SIG-M5 (cell line): ENCODE measurements around the gene NIPSNAP2.
"Not testable (repeated sequence)": the region's sequence is repeated elsewhere in the genome, so short reads cannot be mapped to it uniquely, and the experiment has no call there.

Experiments
- DNase-seq: peaks from one replicate; lab custom pipeline; 2025; lab: John Stamatoyannopoulos, UW

Gene NIPSNAP2

DNA sequence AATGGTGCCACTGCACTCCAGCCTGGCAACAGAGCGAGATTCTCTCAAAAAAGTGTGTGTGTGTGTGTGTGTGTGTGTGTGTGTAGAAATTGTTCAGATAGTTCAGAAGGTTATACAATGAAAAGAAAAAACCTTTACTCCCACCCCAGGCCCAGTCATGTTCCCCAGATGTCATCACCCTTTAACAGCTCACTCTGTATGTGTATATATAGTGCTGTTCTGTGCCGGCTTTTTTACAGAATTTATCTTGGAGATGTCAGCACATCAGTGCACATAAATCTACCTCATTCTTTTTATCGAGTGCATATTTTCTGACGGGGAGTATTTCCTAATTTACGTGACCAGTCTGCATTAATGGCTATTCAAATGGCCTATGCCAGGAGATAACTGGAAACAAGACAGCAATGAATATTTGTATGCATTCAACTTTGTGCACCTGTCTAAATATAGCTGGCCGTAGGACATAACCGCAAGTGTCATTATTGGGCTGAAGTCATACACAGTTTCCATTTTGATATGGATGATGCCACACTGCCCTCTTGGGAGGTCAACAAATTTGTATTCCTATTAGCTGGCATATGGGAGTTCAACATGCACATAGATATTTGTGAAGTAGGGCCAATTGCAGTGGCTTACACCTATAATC is 11.7 kb downstream of the NIPSNAP2 start:
- DNase-seq, result no peak

DNA sequence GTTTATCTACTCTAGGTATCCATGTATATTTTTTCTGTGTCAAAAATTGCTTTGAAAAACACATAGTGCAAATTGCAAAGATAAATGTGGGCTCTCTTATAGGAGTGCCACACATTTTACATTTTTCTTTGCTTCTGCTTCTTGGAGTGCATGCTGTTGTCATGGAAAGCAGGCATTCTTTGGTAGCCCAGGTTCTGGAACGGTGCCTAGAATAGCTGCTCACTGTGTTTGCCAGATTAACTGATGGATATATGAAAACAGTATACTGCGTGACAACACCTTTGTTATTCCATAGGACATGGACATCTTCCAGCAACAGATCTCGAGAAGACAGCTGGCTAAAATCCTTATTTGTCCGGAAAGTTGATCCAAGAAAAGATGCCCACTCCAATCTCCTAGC is 13.4 kb downstream of the NIPSNAP2 start:
- no peak for DNase-seq

DNA sequence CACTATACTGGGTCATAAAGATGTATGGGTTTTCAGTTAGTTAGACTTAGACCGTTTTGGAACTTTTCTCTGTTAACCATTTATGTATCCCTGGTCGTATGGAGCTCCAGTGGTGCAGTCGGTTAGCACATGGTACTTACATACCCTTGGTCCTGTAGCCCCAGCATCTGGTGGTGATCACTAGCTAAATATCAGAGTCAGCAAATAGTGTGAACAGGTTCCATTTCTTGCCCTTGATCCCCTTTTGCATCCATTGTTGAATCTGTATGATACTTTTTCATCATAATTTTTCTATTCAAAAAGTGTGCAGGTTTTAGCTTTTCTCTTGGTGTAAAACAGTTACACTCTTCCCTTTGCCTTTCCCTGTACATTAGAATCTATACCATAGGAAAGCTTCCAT is 15.9 kb downstream of the NIPSNAP2 start:
- DNase-seq, result no peak

DNA sequence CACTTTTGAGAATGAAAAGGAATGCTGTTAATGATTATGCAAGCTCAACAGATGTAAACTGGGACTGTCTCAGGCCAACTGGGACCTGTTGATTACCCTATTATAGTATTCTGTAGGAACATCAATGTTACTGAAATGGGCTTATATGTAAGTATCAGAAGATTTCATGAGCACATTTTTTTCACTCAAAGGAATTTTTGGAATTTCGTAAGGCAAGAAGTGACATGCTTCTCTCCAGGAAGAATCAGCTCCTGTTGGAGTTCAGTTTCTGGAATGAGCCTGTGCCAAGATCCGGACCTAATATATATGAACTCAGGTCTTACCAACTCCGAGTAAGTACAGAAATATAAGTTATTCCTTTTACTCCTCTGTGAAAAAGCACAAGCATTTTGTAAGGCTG is 19.2 kb downstream of the NIPSNAP2 start:
- no peak for DNase-seq

DNA sequence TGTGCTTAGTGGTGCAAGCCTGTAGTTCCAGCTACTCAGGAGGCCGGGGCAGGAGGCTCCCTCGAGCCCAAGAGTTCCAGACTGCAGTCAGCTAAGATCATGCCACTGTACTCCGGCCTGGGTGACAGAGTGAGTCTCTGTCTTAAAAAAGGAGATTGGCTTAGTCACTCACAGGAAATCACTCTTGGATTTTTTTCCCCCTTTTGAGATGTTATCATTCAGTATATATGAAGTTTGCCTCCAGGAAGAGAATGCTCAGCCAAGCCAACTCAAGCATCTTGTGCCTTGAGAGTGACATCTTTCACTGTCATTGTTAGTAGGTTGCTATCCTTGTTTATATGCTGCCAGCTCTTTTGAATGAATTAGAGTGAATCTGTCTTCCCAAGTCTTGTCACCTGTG is 28.0 kb downstream of the NIPSNAP2 start:
- no peak for DNase-seq

DNA sequence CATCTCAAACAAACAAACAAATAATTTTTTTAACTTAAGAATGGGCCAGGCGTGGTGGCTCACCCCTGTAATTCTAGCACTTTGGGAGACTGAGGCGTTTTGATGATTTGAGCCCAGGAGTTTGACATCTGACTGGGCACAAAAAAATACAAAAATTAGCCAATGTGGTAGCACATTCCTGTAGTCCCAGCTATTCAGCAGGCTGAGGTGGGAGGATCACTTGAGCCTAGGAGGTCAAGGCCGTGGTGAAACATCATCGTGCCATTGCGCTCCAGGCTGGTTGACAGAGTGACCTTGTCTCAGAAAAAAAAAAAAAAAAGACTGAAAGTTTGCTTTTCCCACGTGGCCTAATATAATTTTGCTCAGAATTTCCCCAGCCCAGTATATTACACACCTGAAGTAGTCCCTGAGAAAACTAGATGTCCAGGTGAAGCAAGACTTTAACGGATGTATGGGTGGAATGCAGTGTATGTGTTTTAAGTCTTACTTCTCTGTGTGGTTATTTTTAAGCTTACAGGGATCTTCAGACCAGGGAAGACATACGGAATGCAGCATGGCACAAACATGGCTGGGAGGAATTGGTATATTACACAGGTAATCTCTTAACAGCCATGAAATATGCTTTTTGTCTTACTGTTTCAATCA is 32.6 kb downstream of the NIPSNAP2 start:
- DNase-seq, result no peak

DNA sequence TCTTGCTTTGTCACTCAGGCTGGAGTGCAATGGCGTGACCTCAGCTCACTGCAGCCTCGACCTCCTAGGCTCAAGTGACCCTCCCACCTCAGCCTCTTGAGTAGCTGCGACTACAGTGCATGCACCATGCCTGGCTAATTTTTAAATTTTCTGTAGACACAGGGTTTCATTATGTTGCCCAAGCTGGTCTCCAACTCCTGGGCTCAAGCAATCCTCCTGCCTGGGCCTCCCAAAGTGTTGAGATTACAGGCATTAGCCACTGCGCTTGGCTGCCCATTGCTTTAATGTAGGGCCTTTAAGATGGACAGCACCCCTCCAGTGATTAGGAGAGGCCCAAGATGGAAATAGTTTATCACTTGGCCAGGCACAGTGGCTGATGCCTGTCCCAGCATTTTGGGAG is 39.4 kb downstream of the NIPSNAP2 start:
- no peak for DNase-seq

DNA sequence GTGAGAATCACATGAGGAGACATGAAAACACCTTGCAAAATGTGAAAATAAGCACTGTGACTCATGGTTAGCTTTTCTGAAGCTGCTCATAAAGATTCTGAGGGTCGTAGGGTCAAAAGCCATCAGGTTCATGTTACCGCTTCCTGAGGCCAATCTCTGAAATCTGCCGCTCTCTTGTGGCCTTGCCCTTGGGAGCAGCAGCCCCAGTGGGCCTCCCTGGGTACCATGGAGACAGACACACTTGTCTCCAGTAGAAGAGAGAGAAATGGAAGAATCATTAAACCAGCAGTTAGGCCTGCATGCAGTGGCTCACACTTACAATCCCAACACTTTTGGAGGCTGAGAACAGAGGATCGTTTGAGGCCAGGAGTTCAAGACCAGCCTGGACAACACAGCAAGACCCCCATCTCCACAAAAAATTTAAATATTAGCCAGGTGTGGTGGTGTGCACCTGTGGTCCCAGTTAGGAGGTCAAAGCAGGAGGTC is 42.8 kb downstream of the NIPSNAP2 start:
- DNase-seq, result no peak

DNA sequence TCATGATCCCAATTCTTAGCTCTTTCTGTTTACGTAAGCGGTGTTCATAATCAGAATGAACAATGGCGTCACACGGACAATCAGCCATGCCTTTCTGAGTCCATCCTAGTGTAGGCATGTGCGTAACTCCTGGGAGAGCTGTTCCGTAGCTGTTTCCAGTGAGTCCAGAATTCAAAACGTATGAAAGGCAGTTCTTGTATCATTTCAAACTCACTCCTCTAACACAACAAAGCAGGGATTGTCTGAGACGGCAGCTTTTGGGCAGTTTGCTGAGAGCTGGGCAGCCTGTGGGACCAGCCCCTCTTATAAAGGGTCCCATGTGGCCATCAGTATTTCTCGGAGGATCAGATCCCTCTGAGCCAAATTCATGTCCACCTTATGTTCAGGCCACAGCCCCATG is 43.5 kb downstream of the NIPSNAP2 start:
- DNase-seq, result no peak

DNA sequence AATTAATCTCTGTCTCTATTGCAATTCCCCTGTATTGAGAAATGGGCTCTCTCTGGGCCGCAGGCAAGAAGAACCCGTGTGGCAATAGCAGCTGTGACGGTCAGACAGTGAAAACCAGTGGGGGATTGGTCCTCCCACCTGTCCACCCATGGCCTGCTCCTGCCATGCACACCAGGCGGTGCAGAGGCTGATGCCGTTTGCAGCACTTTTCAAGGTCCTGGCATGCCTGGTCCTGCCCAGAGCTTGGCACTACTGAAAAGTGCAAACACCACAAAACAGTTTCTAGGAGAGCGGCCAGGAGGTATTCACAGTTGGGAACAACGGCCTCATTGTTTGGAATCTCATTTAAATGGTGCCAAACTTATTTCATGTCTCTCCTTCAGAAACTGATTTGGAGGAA is 45.3 kb downstream of the NIPSNAP2 start:
- DNase-seq, result no peak

DNA sequence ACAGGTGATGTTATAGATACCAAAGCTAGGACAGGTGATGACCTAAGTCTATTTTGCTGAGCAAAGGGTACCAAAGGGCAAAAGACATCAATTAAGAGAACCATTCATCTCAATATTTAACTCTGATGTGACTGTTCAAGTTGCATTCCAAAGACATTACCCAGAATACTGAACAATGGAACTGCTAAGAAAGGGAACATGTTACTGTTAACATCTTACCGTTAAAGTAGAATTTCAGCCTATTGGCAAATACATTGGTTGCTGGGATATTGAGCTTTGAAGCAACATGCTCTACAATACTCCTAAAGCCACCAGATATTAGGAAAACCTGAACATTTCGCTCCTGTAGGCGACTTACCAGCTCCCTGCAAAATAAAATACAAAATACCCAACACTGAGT is 52.6 kb downstream of the NIPSNAP2 start:
- not testable (repeated sequence) for DNase-seq

DNA sequence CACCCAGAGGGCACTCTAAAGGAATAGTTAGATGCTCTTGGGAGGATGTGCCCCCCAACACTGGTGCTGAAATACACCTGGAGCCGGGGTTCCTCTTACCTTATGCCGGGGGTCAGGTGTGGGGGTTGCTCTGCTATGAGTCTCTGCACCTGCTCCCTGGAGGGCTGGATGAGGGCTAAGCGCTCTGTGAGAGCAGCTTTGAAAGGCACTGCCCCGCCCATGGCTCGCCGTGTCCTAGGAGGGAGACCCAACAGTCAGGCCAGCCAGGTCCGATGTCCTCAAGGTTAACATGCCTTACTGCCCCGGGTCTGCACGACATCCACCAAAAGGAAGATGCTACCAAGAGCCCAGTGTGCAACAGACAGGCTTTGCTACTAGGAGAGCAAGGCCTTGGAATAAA is 55.1 kb downstream of the NIPSNAP2 start:
- no peak for DNase-seq

DNA sequence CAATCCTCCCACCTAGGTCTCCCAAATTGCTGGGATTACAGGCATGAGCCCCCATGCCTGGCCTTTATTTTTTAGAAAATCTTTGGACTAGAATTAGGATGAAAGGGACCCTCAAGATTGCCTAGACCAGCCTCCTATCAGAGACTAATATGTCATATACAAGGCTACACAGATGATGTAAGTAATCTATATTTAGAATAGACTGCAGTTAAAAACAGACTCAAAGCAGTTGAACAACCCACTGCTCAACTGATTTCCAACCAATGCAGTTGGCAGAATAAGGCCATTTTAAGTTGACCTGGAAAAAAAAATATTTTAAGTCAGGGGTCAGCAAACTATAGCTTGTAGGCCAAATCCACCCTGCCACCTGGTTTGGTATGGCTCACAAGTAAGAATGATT is 59.1 kb downstream of the NIPSNAP2 start:
- no peak for DNase-seq

DNA sequence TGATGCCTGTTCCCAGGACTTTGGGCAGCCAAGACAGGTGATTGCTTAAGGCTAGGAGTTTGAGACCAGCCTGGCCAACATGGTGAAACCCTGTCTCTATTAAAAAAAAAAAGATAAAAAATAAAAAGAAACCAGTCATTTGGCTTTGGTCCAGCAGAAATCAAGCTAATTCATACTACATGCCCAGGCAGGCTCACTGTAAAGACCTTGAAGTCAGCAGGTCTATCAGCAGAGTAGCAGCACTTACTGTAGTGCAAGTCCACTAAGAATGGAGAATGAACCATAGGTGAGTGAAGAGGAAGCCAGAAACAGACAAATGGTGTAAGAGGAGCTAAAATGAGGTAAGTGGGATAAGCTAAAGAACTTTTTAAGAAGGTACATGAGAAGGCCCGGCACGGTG is 62.2 kb downstream of the NIPSNAP2 start:
- no peak for DNase-seq

DNA sequence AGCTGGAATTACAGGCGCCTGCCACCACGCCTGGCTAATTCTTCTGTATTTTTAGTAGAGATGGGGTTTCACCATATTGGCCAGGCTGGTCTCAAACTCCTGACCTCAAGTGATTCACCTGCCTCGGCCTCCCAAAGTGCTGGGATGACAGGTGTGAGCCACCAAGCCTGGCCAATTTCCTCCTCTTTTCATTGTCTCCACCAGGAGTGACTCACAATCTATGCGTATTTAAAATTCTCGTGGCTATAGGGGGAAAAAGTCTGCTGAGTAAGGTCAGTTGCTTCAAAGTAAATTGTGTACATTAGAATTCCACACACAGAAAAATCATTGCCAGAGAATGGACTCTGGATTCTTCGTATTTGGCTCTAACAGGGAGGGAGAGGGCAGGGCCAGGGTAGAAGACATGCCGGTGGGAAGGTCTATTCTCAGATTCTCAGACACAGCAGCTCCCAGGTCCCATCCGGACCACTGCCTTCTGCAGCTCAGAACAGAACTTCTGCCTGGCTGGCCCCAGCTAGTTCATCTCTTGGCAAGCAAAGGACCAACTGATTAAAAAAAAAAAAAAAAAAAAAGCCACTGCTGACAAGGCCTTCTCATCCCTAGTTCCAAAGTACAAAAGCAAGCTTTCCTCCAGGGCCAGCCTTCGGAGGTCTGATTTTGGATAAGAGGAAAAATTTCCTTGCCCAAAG is 64.7 kb downstream of the NIPSNAP2 start:
- no peak for DNase-seq

DNA sequence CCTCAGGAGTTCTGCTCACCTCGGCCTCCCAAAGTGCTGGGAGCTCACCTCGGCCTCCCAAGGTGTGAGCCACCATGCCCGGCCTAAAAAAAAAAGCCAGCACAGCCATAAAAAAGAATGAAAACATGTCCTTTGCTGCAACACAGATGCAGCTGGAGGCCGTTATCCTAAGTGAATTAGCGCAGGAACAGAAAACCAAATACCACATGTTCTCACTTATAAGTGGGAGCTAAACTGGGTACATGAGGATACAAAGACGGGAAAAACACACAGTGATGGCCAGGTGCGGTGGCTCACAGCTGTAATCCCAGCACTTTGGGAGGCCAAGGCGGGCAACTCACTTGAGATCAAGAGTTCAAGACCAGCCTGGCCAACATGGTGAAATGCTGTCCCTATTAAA is 66.0 kb downstream of the NIPSNAP2 start:
- no peak for DNase-seq

DNA sequence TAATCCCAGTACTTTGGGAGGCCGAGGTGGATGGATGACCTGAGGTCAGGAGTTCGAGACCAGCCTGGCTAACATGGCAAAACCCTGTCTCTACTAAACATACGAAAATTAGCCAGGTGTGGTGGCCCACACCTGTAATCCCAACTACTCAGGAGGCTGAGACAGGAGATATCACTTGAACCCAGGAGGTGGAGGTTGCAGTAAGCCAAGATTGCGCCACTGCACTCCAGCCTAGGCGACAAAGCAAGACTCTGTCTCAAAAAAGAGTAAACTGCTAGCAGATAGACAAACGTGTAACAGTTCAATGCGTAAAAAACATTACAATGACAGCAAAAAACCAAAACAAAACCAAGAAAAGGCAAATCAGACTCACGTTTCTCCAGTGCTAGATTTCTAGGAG is 67.2 kb downstream of the NIPSNAP2 start:
- DNase-seq, result not testable (repeated sequence)

DNA sequence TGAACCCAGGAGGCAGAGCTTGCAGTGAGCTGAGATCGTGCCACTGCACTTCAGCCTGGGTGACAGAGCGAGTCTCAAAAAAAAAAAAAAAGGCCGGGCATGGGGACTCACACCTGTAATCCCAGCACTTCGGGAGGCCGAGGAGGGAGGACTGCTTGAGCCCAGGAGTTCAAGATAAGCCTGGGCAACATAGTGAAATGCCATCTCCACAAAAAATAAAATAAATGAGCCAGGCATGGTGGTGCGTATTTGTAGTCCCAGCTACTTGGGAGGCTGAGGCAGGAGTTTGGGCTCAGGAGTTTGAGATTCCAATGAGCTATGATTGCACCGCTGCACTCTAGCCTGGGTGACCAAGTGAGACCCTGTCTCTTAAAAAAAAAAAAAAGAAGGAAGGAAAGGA is 68.2 kb downstream of the NIPSNAP2 start:
- DNase-seq, result not testable (repeated sequence)

DNA sequence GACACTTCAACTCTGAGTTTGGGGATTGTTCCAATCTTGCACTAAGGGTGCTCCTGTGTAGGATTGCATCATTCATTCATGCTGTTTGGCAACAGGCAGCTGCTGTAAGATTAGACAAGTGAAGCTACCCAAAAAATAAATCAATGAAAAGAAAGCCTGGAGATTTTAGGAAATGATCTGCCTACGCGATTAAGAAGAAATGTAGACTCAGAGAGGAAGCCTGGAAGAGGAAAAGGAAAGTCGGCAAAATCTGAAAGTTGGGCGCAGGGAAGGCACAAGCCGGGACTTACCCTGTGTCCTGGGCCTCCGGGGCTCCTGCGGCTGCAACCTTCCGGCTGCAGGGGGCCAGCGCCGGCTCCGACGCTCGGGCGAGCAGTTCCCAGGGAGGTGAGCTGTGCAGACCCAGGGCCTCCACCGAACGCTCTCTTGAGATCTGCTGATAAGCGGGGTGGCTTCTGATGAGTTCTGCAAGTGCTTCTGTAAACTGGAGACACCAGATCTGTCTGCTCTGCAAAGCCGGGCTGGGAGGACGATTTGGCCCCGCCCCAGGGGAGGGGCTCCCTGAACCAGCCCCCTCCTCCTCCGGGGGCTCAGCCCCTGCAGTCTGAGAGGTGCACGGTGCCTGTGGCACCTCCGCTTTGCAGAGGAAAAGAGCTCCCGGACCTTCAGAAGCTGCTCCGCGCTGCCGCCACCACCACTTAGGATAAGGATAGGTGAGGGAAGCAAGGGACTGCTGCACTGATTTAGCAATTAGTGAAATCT is 69.5 kb downstream of the NIPSNAP2 start:
- DNase-seq, result peak; percentile 62

DNA sequence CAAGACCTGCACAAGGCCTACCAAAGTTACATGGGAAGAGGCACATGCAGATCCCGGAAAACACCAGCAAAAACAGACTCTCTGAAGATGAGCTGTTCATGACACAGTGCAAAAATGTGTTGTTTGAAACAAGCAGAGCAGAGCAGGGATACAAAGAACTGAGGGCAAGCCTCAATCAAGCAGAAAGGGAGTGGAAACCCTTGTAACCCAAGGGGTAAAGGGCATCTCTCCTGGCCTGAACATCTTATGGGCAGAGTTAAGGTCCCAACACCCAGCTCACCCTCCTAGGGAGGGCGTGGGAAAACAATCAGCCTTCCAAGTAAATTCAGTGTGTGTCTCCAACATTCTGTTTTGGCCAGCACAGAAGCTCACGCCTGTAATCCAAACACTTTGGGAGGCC is 76.3 kb downstream of the NIPSNAP2 start:
- DNase-seq, result no peak

DNA sequence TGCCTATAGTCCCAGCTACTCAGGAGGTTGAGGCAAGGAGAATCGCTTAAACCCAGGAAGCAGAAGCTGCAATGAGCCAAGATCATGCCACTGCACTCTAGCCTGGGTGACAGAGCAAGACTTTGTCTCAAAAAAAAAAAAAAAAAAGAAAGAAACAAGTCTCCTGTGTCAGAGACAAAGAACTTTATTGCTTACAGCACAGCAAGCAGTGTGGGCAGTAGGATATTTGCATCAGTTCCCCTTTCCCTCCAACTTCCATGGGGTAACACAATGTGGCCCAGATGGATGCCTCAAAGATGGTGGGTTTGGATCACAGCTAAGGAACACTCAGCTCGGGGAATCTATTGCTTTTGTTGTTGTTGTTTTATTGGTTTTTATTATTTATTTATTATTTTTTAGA is 81.4 kb downstream of the NIPSNAP2 start:
- not testable (repeated sequence) for DNase-seq

DNA sequence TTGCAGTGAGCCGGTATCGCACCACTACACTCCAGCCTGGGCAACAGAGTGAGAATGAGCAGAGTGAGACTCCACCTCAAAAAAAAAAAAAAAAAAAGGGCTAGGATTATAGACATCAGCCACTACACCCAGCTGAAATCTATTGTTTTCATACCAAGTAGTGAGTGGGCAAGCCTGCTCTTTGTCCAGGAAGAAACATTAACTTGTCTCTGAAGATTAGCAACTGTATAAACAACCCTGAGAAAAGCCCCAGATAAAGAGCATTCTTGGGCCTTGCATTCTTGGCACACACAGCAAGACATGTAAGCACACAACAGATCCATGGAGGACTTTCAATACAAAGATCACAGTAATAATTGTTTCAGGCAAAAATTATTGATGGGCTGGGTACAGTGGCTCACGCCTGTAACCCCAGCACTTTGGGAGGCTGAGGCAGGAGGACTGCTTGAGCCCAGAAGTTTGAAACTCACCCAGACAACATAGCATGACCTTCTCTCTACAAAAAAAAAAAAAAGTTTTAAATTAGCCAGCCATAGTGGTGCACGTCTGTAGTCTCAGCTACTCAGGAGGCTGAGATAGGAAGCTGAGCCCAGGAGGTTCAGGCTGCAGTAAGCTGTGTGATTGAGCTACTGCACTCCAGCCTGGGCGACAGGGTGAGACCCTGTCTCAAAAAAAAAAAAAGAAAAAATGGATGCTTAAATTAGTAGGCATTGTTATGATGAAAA is 82.5 kb downstream of the NIPSNAP2 start:
- no peak for DNase-seq
